Heart left ventricle (tissue), 13 donors: ENCODE results near the gene BAZ2B.

Experiments used
- POLR2A ChIP-seq, 2 donors: fragments of 450-650 bp; IDR thresholded peaks; one replicate each; pipeline ENCODE4 v1.6.1; 2017; ENCODE audit warnings: antibody characterized with exemption in 2 of 2, mild to moderate bottlenecking in 2 of 2, moderate library complexity in 2 of 2
- TF ChIP-seq, protein P1 (sequence below), 12 donors: fragments of 200-600 bp; sonication (generic) in 4 of 12; IDR thresholded peaks; one replicate each; pipeline versions ENCODE4 v1.5.0 to v1.8.0; 2018 to 2022; ENCODE audit warnings: antibody characterized with exemption in 12 of 12, mild to moderate bottlenecking in 5 of 12
- donor health status: ischemic (EF 13 %, LVEDD 7.1; RV severe dilation, severe dysfunction).
- donor health status: DM: no; HTN: yes; CAD: no.
- donor health status: DM: no; HTN: no; CAD: no.
- donor health status: ischemic (EF 25% LVEDD 6.9; RV normal size, moderate dysfunction).
- donor health status: ischemic (EF 25% LVEDD 5.7; RV mildly dilated, moderate dysfunction).
- donor health status: ischemic (EF 35%, LVEDD 5.7; RV mildly dilated, moderate dysfunction).
- donor health status: nonischemic (EF 11% LVEDD 7.7; RV severe dilation, severe dysfunction).
- donor health status: DM: yes; HTN: yes; CAD: no.
- donor health status: PGD.
- donor health status: ischemic (EF 29% LVEDD 5.4; RV normal size, mild dysfunction).
- donor health status: nonischemic (EF 23%, LVEDD 6.1; RV moderate dilation, normal function).

DNA sequence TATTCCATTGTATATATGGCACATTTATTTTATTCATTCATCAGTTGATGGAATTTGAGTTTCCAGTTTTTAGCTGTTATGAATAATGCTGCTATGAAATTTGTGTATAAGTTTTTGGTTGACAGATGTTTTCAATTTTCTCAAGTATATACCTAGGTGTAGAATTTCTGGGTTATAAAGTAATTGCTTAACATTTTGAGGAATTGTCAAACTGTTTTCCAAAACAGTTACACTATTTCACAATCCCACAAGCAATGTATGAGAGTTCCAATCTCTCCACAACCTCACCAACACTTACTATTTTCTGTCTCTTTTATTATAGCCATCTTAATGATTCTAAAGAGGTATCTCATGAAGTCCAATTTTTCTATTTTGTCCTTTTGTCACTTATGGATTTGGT is 317.4 kb downstream of the BAZ2B start:
- TF ChIP-seq, protein P1, sequence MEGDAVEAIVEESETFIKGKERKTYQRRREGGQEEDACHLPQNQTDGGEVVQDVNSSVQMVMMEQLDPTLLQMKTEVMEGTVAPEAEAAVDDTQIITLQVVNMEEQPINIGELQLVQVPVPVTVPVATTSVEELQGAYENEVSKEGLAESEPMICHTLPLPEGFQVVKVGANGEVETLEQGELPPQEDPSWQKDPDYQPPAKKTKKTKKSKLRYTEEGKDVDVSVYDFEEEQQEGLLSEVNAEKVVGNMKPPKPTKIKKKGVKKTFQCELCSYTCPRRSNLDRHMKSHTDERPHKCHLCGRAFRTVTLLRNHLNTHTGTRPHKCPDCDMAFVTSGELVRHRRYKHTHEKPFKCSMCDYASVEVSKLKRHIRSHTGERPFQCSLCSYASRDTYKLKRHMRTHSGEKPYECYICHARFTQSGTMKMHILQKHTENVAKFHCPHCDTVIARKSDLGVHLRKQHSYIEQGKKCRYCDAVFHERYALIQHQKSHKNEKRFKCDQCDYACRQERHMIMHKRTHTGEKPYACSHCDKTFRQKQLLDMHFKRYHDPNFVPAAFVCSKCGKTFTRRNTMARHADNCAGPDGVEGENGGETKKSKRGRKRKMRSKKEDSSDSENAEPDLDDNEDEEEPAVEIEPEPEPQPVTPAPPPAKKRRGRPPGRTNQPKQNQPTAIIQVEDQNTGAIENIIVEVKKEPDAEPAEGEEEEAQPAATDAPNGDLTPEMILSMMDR (IDR thresholded peaks at IDR 0.05) = no peak
- TF ChIP-seq POLR2A (IDR thresholded peaks at IDR 0.05) = no peak
